CD4-positive, alpha-beta memory T cell (primary cell): ENCODE results near the gene PER2. TPM values are rescaled to one million over a fixed set of nuclear protein-coding genes. Genes with fewer than 3 reads are reported as not detected.
A peak's percentile ranks its signal among the peaks of the same experiment; 100 is the strongest.

Experiments used
- CTCF ChIA-PET: fragments of 350-600 bp; sonication (Branson Sonifier 250); formaldehyde crosslinking; loops from one replicate; lab custom pipeline; 2021; ENCODE audit warnings: inconsistent platforms; ENCODE audit not compliant: partially characterized antibody; lab: Charles Lee
- POLR2A ChIA-PET: fragments of 350-600 bp; sonication (Branson Sonifier 250); formaldehyde crosslinking; loops from one replicate; lab custom pipeline; 2021; ENCODE audit not compliant: partially characterized antibody; lab: Charles Lee
- DNase-seq, 5 donors: peaks; one replicate each; pipeline versions ENCODE4 v3.0.0 to v3.0.0-alpha.2; 2020 to 2022; ENCODE audit warnings: mixed read lengths in 1 of 5
- H3K27ac ChIP-seq: one replicate; pipeline ENCODE4 v1.7.0; 2013; ENCODE audit warnings: low read depth, low read length
- H3K27me3 ChIP-seq: 2 replicates; pipeline ENCODE4 v1.7.0; 2013; ENCODE audit warnings: mild to moderate bottlenecking, low read length, moderate library complexity; ENCODE audit not compliant: insufficient read depth
- H3K36me3 ChIP-seq: 2 replicates; pipeline ENCODE4 v1.7.0; 2013; ENCODE audit warnings: mild to moderate bottlenecking, low read length, moderate library complexity; ENCODE audit not compliant: insufficient read depth
- H3K4me1 ChIP-seq: 2 replicates; pipeline ENCODE4 v1.7.0; 2013; ENCODE audit warnings: mild to moderate bottlenecking, low read length, moderate library complexity; ENCODE audit not compliant: insufficient read depth
- H3K4me3 ChIP-seq, 2 donors: one replicate each; pipeline ENCODE4 v1.7.0; 2013; ENCODE audit warnings: low read length in 2 of 2, mild to moderate bottlenecking in 1 of 2
- H3K9me3 ChIP-seq, 2 donors: one replicate each; pipeline ENCODE4 v1.7.0; 2013; ENCODE audit warnings: low read length in 2 of 2, control low read depth in 1 of 2; ENCODE audit not compliant: control insufficient read depth in 1 of 2
- H3K27ac Mint-ChIP-seq, 7 donors: one replicate each; pipeline ENCODE4 v1.8.0; 2020 to 2021; ENCODE audit warnings: mixed read lengths in 7 of 7, mild to moderate bottlenecking in 6 of 7, inconsistent platforms in 3 of 7, moderate library complexity in 3 of 7
- H3K27me3 Mint-ChIP-seq, 2 donors: one replicate each; pipeline ENCODE4 v1.8.0; 2020 to 2021; ENCODE audit warnings: mixed read lengths in 2 of 2
- H3K36me3 Mint-ChIP-seq, 2 donors: one replicate each; pipeline ENCODE4 v1.8.0; 2020 to 2021; ENCODE audit warnings: mixed read lengths in 2 of 2, inconsistent platforms in 1 of 2, mild to moderate bottlenecking in 1 of 2
- H3K4me1 Mint-ChIP-seq, 4 donors: one replicate each; pipeline ENCODE4 v1.8.0; 2020 to 2021; ENCODE audit warnings: mixed read lengths in 4 of 4, mild to moderate bottlenecking in 1 of 4
- H3K4me3 Mint-ChIP-seq, 8 donors: one replicate each; pipeline ENCODE4 v1.8.0; 2020 to 2021; ENCODE audit warnings: mixed read lengths in 8 of 8, mild to moderate bottlenecking in 7 of 8, moderate library complexity in 6 of 8, inconsistent platforms in 3 of 8
- H3K9me3 Mint-ChIP-seq, 8 donors: one replicate each; pipeline ENCODE4 v1.8.0; 2020 to 2021; ENCODE audit warnings: mixed read lengths in 8 of 8, mild to moderate bottlenecking in 5 of 8, inconsistent platforms in 3 of 8, moderate library complexity in 1 of 8
- intact Hi-C: fragments of 100-400 bp; cut with micrococcal nuclease; formaldehyde crosslinking; loops from one replicate; pipeline ENCODE4 v1.15.1; 2023
- polyA plus RNA-seq, 2 donors: library from polyadenylated mRNA; unstranded; fragments of 300-500 nt; fragmentation: Illumina TruSeq; gene quantifications; one replicate each; pipeline ENCODE4 v1.2.3, GENCODE V29; 2021
- total RNA-seq, 2 experiments: library from RNA; stranded (reverse); gene quantifications; one replicate each; pipeline ENCODE4 v1.2.3, GENCODE V29; 2021

Gene PER2
- total and polyA plus RNA-seq, 4 experiments from 2014 or later, result 0.42 to 13.4 (median 8.4) TPM

GRCh38 chr2:238220274-238220891, 68.0 kb downstream of the PER2 start:
- Histone ChIP-seq H3K27me3 (no peaks in the 10 kb centered on the region), H3K27ac (no peak overlapping the region), H3K9me3 (no peaks in the 10 kb centered on the region), H3K36me3 (no peaks in the 10 kb centered on the region), H3K4me1 (no peaks in the 10 kb centered on the region), H3K4me3 (no peak overlapping the region)
- Mint-ChIP-seq H3K4me1 (no peaks in the 10 kb centered on the region), H3K9me3 (no peaks in the 10 kb centered on the region), H3K36me3 (no peaks in the 10 kb centered on the region), H3K27me3 (peaks cover under 1 to 2% of the 10 kb centered on the region in 2 donors), H3K4me3 (no peak overlapping the region), H3K27ac (no peak overlapping the region)
- ChIA-PET CTCF (no interaction called here), POLR2A (interaction anchor here (0.8 to 1.0 kb wide), 2 partner anchors 11 to 18 kb away, joined by 3 read pairs; no protein-coding TSS in a partner anchor)
- DNase-seq, result no peak
- intact Hi-C loops, result no loop called here

GRCh38 chr2:238216651-238217184, 71.7 kb downstream of the PER2 start:
- Mint-ChIP-seq H3K4me3 (no peak overlapping the region), H3K27ac (no peak overlapping the region), H3K9me3 (no peaks in the 10 kb centered on the region), H3K36me3 (no peaks in the 10 kb centered on the region), H3K4me1 (no peaks in the 10 kb centered on the region), H3K27me3 (peaks cover 3 to 8% of the 10 kb centered on the region in 2 donors)
- DNase-seq, result no peak
- Histone ChIP-seq H3K9me3 (no peaks in the 10 kb centered on the region), H3K27ac (no peak overlapping the region), H3K4me3 (no peak overlapping the region), H3K4me1 (no peaks in the 10 kb centered on the region), H3K27me3 (no peaks in the 10 kb centered on the region), H3K36me3 (no peaks in the 10 kb centered on the region)
- intact Hi-C loops, result no loop called here
- POLR2A ChIA-PET, result interaction anchor here (0.8 kb wide), 1 partner anchor 18 kb away, joined by 4 read pairs; no protein-coding TSS in a partner anchor
- CTCF ChIA-PET, result no interaction called here

- H3K36me3 ChIP-seq, result no peaks in the 10 kb centered on the region
- H3K4me3 ChIP-seq, result no peak overlapping the region
- Mint-ChIP-seq H3K4me3 (no peak overlapping the region), H3K27me3 (no peaks in the 10 kb centered on the region), H3K27ac (no peak overlapping the region), H3K9me3 (no peaks in the 10 kb centered on the region), H3K36me3 (peaks cover 0 to 10% of the 10 kb centered on the region in 2 donors), H3K4me1 (peaks cover 6 to 13% (median 8%) of the 10 kb centered on the region in 4 donors)
- DNase-seq, result no peak
- H3K4me1 ChIP-seq, result peaks cover 14% of the 10 kb centered on the region
- H3K9me3 ChIP-seq, result no peaks in the 10 kb centered on the region
- POLR2A ChIA-PET, result no interaction called here
- no peak overlapping the region for H3K27ac ChIP-seq
- intact Hi-C loops, result no loop called here
- H3K27me3 ChIP-seq, result no peaks in the 10 kb centered on the region
- CTCF ChIA-PET, result no interaction called here
These were observed 81.4 kb downstream of the PER2 start for GRCh38 chr2:238207006-238207405.

- Histone ChIP-seq H3K4me1 (peaks cover 40% of the 10 kb centered on the region), H3K4me3 (peak overlapping the region in 1 of 2 donors; percentile 50), H3K36me3 (no peaks in the 10 kb centered on the region), H3K9me3 (no peaks in the 10 kb centered on the region), H3K27ac (peak overlapping the region; percentile 79), H3K27me3 (no peaks in the 10 kb centered on the region)
- ChIA-PET POLR2A (interaction anchor here (0.5 to 2.8 kb wide), 9 partner anchors 13 to 545 kb away, joined by 3 to 15 read pairs (median 5); partner anchors contain the start of genes HES6 and SCLY), CTCF (interaction anchor here (0.6 to 1.3 kb wide), 2 partner anchors 14 to 281 kb away, joined by 3 to 5 read pairs; no protein-coding TSS in a partner anchor)
- Mint-ChIP-seq H3K4me1 (peaks cover 25 to 42% (median 32%) of the 10 kb centered on the region in 4 donors), H3K27ac (peak overlapping the region in 6 of 7 donors; percentile 93 to 97 (median 94)), H3K9me3 (no peaks in the 10 kb centered on the region), H3K36me3 (peaks cover 3 to 17% of the 10 kb centered on the region in 2 donors), H3K27me3 (no peaks in the 10 kb centered on the region), H3K4me3 (peak overlapping the region; percentile 78 to 89 (median 86))
- intact Hi-C loops, result loop anchor here (1.0 to 5.0 kb wide), 7 partner anchors 27 to 532 kb away; partner anchors contain the start of genes HES6, PER2 and TRAF3IP1
- DNase-seq, result peak in 1 of 5 donors; percentile 6
These were observed 84.3 kb downstream of the PER2 start for GRCh38 chr2:238203973-238204683.

GRCh38 chr2:238203094-238203972, 85.1 kb downstream of the PER2 start, which contains the start of gene ILKAP:
TSS of gene ILKAP (minus strand) at chr2:238203695. CDS start at chr2:238203553, 142 bp downstream.
- H3K4me3 ChIP-seq, result peak within 1 kb of the TSS; percentile 30 to 72
- H3K36me3 Mint-ChIP-seq, result peaks cover 3 to 19% of the 10 kb centered on the region in 2 donors
- no peaks in the 10 kb centered on the region for H3K9me3 Mint-ChIP-seq
- H3K9me3 ChIP-seq, result no peaks in the 10 kb centered on the region
- peak within 1 kb of the TSS; percentile 87 to 94 (median 91) for H3K4me3 Mint-ChIP-seq
- peak within 1 kb of the TSS; percentile 79 for H3K27ac ChIP-seq
- H3K4me1 ChIP-seq, result peaks cover 48% of the 10 kb centered on the region
- CTCF ChIA-PET, result interaction anchor here (0.9 to 1.3 kb wide), 4 partner anchors 43 to 691 kb away, joined by 3 to 9 read pairs (median 4); no protein-coding TSS in a partner anchor
- POLR2A ChIA-PET, result interaction anchor here (0.5 to 3.4 kb wide), 14 partner anchors 16 to 545 kb away, joined by 3 to 17 read pairs (median 6); partner anchors contain the start of genes HES6 and SCLY
- H3K27me3 ChIP-seq, result no peaks in the 10 kb centered on the region
- peak; percentile 88 to 93 (median 91) for DNase-seq
- peaks cover 28 to 46% (median 36%) of the 10 kb centered on the region in 4 donors for H3K4me1 Mint-ChIP-seq
- intact Hi-C loops, result loop anchor here (1.0 to 5.0 kb wide), 7 partner anchors 28 to 531 kb away; partner anchors contain the start of genes HES6, PER2 and TRAF3IP1
- no peaks in the 10 kb centered on the region for H3K27me3 Mint-ChIP-seq
- H3K36me3 ChIP-seq, result no peaks in the 10 kb centered on the region
- H3K27ac Mint-ChIP-seq, result peak within 1 kb of the TSS; percentile 89 to 97 (median 94)
